DND-41 (cell line): ENCODE data around the gene ACVRL1.

ENCODE experiments used
- ATAC-seq: fragments of 200-7000 bp; cut with Tn5 transposase; 3 replicates; pipeline ENCODE4 v1.9.1; 2021; ENCODE audit warnings: low read depth; ENCODE audit not compliant: insufficient read depth
- DNase-seq: peaks from one replicate; pipeline ENCODE4 v3.0.0-alpha.2; 2020
- H2AFZ ChIP-seq: 2 replicates; pipeline ENCODE4 v1.6.0; 2012; ENCODE audit warnings: low read depth, low read length
- H3K27ac ChIP-seq: 2 replicates; pipeline ENCODE4 v1.5.1; 2012; ENCODE audit warnings: low read length, inconsistent platforms
- H3K27me3 ChIP-seq: fragments of 200-600 bp; sonication (generic); 2 replicates; pipeline ENCODE4 v1.6.0; 2012; ENCODE audit warnings: low read length, mild to moderate bottlenecking, inconsistent platforms; ENCODE audit not compliant: insufficient read depth, poor library complexity
- H3K36me3 ChIP-seq: 2 replicates; pipeline ENCODE4 v1.5.1; 2012; ENCODE audit warnings: low read length, inconsistent platforms; ENCODE audit not compliant: insufficient read depth
- H3K4me1 ChIP-seq: 2 replicates; pipeline ENCODE4 v1.5.1; 2012; ENCODE audit warnings: mild to moderate bottlenecking, low read length; ENCODE audit not compliant: insufficient read depth
- H3K4me2 ChIP-seq: 2 replicates; pipeline ENCODE4 v1.6.0; 2012; ENCODE audit warnings: mild to moderate bottlenecking, moderate library complexity, low read length, inconsistent platforms; ENCODE audit not compliant: insufficient read depth
- H3K4me3 ChIP-seq, 2 experiments: fragments of 200-600 bp in 1 of 2; shearing (Covaris generic) in 1 of 2; 2 replicates each; pipeline ENCODE4 v1.5.1; 2012 to 2016; ENCODE audit warnings: inconsistent platforms in 2 of 2, low read length in 2 of 2, mild to moderate bottlenecking in 2 of 2, low read depth in 1 of 2, moderate library complexity in 1 of 2
- H3K79me2 ChIP-seq: 2 replicates; pipeline ENCODE4 v1.6.0; 2012; ENCODE audit warnings: low read length, inconsistent platforms; ENCODE audit not compliant: insufficient read depth
- H3K9ac ChIP-seq: 2 replicates; pipeline ENCODE4 v1.6.0; 2012; ENCODE audit warnings: low read depth, mild to moderate bottlenecking, inconsistent platforms, low read length, moderate library complexity
- H3K9me3 ChIP-seq: 2 replicates; pipeline ENCODE4 v1.5.1; 2012; ENCODE audit warnings: low read length, moderate library complexity, mild to moderate bottlenecking, inconsistent platforms; ENCODE audit not compliant: insufficient read depth, severe bottlenecking
- H4K20me1 ChIP-seq: 2 replicates; pipeline ENCODE4 v1.6.0; 2012; ENCODE audit warnings: low read length; ENCODE audit not compliant: insufficient read depth
- EZH2 ChIP-seq: IDR thresholded peaks from 3 replicates; pipeline ENCODE4 v1.6.1; 2012; ENCODE audit warnings: borderline replicate concordance, low read depth, mild to moderate bottlenecking, moderate library complexity, low read length, inconsistent platforms; ENCODE audit not compliant: severe bottlenecking
- TF ChIP-seq, protein P1 (sequence below): IDR thresholded peaks from 2 replicates; pipeline ENCODE4 v1.5.1; 2012; ENCODE audit warnings: borderline replicate concordance, low read length, moderate library complexity, mild to moderate bottlenecking; ENCODE audit not compliant: poor library complexity, severe bottlenecking; ENCODE audit errors: extremely low read depth

ACVRL1 gene

DNA sequence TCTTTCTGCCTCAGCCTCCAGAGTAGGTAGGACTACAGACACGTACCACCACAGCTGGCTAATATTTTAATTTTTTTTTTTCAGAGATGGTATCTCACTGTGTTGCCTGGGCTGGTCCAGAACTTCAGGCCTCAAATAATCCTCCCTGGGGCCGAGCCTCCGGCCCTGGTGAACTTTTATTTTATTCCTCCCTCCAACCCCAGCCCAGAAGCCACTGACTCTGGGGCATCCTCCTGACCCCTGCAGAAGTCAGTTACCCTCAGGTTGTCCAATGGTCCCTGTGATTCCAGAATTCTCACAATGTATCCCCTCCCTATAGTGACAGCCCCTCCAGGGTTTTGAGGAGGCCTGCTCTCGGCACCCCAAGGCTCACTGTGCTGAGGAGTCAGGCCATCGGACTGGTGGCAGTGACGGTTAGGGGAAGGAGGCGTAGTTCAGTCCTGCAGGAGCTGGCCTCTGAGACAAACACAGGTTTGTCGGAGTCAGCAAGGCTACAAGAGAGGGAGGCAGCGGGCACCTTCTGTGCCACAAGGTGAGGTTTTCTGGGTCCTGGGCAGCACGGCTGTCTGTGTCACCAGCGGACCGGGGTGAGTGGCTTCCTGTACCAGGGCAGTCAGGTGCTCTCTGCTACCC is 39.4 kb upstream of the ACVRL1 start:
- Histone ChIP-seq H3K36me3 (no peaks in the 10 kb centered on the region), H3K4me1 (no peaks in the 10 kb centered on the region), H4K20me1 (no peaks in the 10 kb centered on the region), H3K79me2 (no peaks in the 10 kb centered on the region), H2AFZ (no peak overlapping the region), H3K27ac (no peak overlapping the region), H3K27me3 (no peaks in the 10 kb centered on the region), H3K9me3 (no peaks in the 10 kb centered on the region), H3K4me3 (no peak overlapping the region), H3K4me2 (no peak overlapping the region), H3K9ac (no peak overlapping the region)
- ATAC-seq (no peak), DNase-seq (no peak)
- no peak for TF ChIP-seq EZH2
- TF ChIP-seq, protein P1, sequence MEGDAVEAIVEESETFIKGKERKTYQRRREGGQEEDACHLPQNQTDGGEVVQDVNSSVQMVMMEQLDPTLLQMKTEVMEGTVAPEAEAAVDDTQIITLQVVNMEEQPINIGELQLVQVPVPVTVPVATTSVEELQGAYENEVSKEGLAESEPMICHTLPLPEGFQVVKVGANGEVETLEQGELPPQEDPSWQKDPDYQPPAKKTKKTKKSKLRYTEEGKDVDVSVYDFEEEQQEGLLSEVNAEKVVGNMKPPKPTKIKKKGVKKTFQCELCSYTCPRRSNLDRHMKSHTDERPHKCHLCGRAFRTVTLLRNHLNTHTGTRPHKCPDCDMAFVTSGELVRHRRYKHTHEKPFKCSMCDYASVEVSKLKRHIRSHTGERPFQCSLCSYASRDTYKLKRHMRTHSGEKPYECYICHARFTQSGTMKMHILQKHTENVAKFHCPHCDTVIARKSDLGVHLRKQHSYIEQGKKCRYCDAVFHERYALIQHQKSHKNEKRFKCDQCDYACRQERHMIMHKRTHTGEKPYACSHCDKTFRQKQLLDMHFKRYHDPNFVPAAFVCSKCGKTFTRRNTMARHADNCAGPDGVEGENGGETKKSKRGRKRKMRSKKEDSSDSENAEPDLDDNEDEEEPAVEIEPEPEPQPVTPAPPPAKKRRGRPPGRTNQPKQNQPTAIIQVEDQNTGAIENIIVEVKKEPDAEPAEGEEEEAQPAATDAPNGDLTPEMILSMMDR: no peak

DNA sequence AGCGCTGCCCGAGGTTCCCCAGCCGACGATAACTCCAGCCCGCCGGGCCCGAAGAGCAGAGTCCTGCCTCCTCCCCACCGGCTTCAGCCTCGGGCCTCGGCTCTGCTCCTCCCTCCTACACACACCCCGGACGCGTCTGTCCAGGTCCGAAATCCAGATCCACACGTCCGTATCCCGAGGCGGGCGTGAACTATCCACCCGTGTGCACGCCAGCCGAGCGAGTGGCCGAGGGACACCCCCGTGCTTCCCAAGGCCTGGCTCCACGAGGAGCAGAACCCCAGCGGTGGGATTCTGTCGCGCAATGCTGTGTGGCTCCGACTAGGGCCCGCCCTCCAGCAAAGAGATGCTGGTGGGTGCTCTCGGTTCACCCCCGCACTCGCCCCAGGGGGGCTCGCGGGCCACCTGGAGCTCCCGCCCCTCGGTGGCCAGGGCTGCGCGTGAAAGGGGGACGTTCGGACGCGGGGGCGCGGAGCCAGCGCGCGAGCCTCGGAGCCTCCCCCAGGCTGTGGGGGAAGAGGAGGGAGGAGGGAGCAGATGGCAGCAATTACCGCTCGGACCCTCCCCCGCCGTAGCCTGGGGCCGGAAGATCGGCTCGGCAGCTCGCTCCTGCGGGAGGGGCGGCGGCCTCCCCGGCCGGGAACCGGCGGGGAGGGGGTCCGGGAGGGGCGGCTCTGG is 38.3 kb upstream of the ACVRL1 start:
- Histone ChIP-seq H2AFZ (no peak overlapping the region), H3K36me3 (no peaks in the 10 kb centered on the region), H3K27me3 (no peaks in the 10 kb centered on the region), H3K27ac (no peak overlapping the region), H3K4me2 (no peak overlapping the region), H3K9me3 (no peaks in the 10 kb centered on the region), H3K4me3 (no peak overlapping the region), H4K20me1 (no peaks in the 10 kb centered on the region), H3K4me1 (no peaks in the 10 kb centered on the region), H3K9ac (no peak overlapping the region), H3K79me2 (no peaks in the 10 kb centered on the region)
- DNase-seq: no peak
- no peak for ATAC-seq
- TF ChIP-seq EZH2: no peak

DNA sequence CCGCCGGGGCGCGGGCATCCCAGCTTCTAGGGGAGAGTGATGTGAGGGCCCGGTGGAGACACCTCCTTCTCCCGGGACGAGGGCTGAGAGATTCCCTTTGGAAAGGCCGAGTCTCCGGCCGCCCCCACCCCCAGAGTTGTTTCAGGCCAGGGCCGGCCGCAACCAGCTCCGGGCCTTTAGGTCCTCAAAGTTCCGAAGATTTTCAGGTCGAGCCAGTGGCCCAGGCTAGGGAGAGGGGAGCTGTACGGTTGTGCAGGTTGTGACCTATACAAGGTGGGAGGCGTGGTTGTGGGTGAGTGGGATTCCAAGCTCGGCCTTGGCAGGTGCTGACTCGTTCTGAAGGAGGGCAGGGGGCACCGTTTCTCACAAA is 37.8 kb upstream of the ACVRL1 start:
- Histone ChIP-seq H2AFZ (no peak overlapping the region), H3K4me2 (no peak overlapping the region)

DNA sequence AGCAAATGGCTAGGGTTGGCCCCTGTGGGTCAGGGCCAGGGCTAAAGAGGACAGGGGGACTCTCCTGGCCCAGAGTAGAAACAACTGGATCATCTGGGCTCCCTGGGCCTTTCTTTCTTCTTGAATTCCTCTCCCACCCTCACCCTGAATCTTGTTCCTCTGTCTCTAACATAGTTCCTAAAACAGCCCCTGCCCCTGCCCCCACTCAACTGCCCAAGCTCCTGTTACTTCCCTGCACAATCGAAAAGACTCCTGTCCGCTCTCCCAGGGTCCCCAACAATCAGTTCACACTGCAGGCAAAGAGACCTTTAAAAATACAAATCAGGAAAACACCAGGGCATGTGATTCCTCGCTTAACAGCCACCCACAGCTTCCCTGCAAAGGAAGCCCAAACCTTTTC is 37.4 kb upstream of the ACVRL1 start:
- H3K27me3 ChIP-seq: no peaks in the 10 kb centered on the region

More for the DNA sequence above, 37.8 kb upstream of the ACVRL1 start:
- no peaks in the 10 kb centered on the region for H3K79me2 ChIP-seq
- no peaks in the 10 kb centered on the region for H4K20me1 ChIP-seq
- no peaks in the 10 kb centered on the region for H3K4me1 ChIP-seq
- H3K9ac ChIP-seq: no peak overlapping the region
- H3K36me3 ChIP-seq: no peaks in the 10 kb centered on the region
- DNase-seq (no peak), ATAC-seq (no peak)
- no peak overlapping the region for H3K27ac ChIP-seq
- H3K27me3 ChIP-seq: no peaks in the 10 kb centered on the region
- no peak overlapping the region for H3K4me3 ChIP-seq
- H3K9me3 ChIP-seq: no peaks in the 10 kb centered on the region
- TF ChIP-seq, protein P1: no peak
- TF ChIP-seq EZH2: no peak

More for the DNA sequence above, 37.4 kb upstream of the ACVRL1 start:
- DNase-seq (no peak), ATAC-seq (no peak)
- Histone ChIP-seq H3K79me2 (no peaks in the 10 kb centered on the region), H3K27ac (no peak overlapping the region), H3K4me1 (no peaks in the 10 kb centered on the region), H3K4me2 (no peak overlapping the region), H3K4me3 (no peak overlapping the region), H2AFZ (no peak overlapping the region), H3K9me3 (no peaks in the 10 kb centered on the region), H3K36me3 (no peaks in the 10 kb centered on the region), H3K9ac (no peak overlapping the region), H4K20me1 (no peaks in the 10 kb centered on the region)
- TF ChIP-seq, protein P1: no peak
- TF ChIP-seq EZH2: no peak
